NCI-H146 (cell line): Measurements from ENCODE around the gene TTC12.

ENCODE experiments used
- DNase-seq: peaks from one replicate; lab custom pipeline; 2025; lab: John Stamatoyannopoulos, UW

TTC12 gene

GRCh38 chr11:113314389-113315301 lies at the start of gene TTC12:
TSS of gene TTC12 (plus strand) at chr11:113314583. CDS start at chr11:113316258, 1,675 bp downstream.
- DNase-seq: peak; percentile 92

- DNase-seq: no peak
Measured at GRCh38 chr11:113265362-113265761, 49.0 kb upstream of the TTC12 start.

GRCh38 chr11:113267493-113267892 lies 46.9 kb upstream of the TTC12 start:
- no peak for DNase-seq

- no peak for DNase-seq
Measured at GRCh38 chr11:113269096-113269495, 45.3 kb upstream of the TTC12 start.

- no peak for DNase-seq
Measured at GRCh38 chr11:113269636-113270035, 44.7 kb upstream of the TTC12 start.

GRCh38 chr11:113270080-113270479 lies 44.3 kb upstream of the TTC12 start:
- no peak for DNase-seq

- DNase-seq: no peak
Measured at GRCh38 chr11:113271551-113272245, 42.7 kb upstream of the TTC12 start.

GRCh38 chr11:113272281-113272680 lies 42.1 kb upstream of the TTC12 start:
- no peak for DNase-seq

GRCh38 chr11:113272927-113273615 lies 41.3 kb upstream of the TTC12 start:
- DNase-seq: no peak

- DNase-seq: peak; percentile 75
Measured at GRCh38 chr11:113273720-113274119, 40.7 kb upstream of the TTC12 start.

- DNase-seq: peak; percentile 37
Measured at GRCh38 chr11:113274713-113275582, 39.4 kb upstream of the TTC12 start.

GRCh38 chr11:113275602-113276001 lies 38.8 kb upstream of the TTC12 start:
- no peak for DNase-seq

GRCh38 chr11:113276466-113276865 lies 37.9 kb upstream of the TTC12 start:
- DNase-seq: no peak

GRCh38 chr11:113277907-113278306 lies 36.5 kb upstream of the TTC12 start:
- no peak for DNase-seq

GRCh38 chr11:113278481-113278880 lies 35.9 kb upstream of the TTC12 start:
- DNase-seq: no peak

GRCh38 chr11:113278925-113279324 lies 35.5 kb upstream of the TTC12 start:
- no peak for DNase-seq

- DNase-seq: no peak
Measured at GRCh38 chr11:113279591-113279990, 34.8 kb upstream of the TTC12 start.

GRCh38 chr11:113281052-113281725 lies 33.2 kb upstream of the TTC12 start:
- no peak for DNase-seq

- DNase-seq: no peak
Measured at GRCh38 chr11:113282898-113283437, 31.4 kb upstream of the TTC12 start.

- no peak for DNase-seq
Measured at GRCh38 chr11:113283881-113284280, 30.5 kb upstream of the TTC12 start.

GRCh38 chr11:113286009-113286408 lies 28.4 kb upstream of the TTC12 start:
- DNase-seq: no peak
